ENCODE data around the gene CD300LG. TPM values are rescaled to one million over a fixed set of nuclear protein-coding genes. Genes with fewer than 3 reads are reported as not detected.

The CD300LG gene
- total RNA-seq, 1 experiment from 2014 or later, result not detected

GRCh38 chr17:43830510-43831140 lies 16.4 kb upstream of the CD300LG start:
- Histone ChIP-seq H4K20me1 (ENCODE audit: insufficient read depth, low read depth, low read length) (no peaks in the 10 kb centered on the region), H3K4me3 (ENCODE audit: low read length) (no peak overlapping the region), H3K9me2 (replicated peaks; ENCODE audit: insufficient read depth, low read length) (no peaks in the 10 kb centered on the region), H3K79me2 (ENCODE audit: low read length) (no peaks in the 10 kb centered on the region), H3K9me3 (ENCODE audit: low read length) (no peaks in the 10 kb centered on the region), H3K4me1 (ENCODE audit: low read length) (no peaks in the 10 kb centered on the region), H3K27me3 (ENCODE audit: low read length) (no peaks in the 10 kb centered on the region), H3K36me3 (ENCODE audit: insufficient read depth, low read length) (no peaks in the 10 kb centered on the region), H3K4me2 (ENCODE audit: low read depth, low read length, poor library complexity, severe bottlenecking) (no peak overlapping the region), H2AFZ (ENCODE audit: low read length) (no peak overlapping the region), H3K27ac (ENCODE audit: low read length) (no peak overlapping the region), H3K9ac (ENCODE audit: low read length) (no peak overlapping the region)
- DNase-seq, result no peak

GRCh38 chr17:43831633-43832032 lies 15.3 kb upstream of the CD300LG start:
- Histone ChIP-seq H2AFZ (ENCODE audit: low read length) (no peak overlapping the region), H3K36me3 (ENCODE audit: insufficient read depth, low read length) (no peaks in the 10 kb centered on the region), H3K4me2 (ENCODE audit: low read depth, low read length, poor library complexity, severe bottlenecking) (no peak overlapping the region), H3K27ac (ENCODE audit: low read length) (no peak overlapping the region), H3K4me3 (ENCODE audit: low read length) (no peak overlapping the region), H3K4me1 (ENCODE audit: low read length) (no peaks in the 10 kb centered on the region), H3K9ac (ENCODE audit: low read length) (no peak overlapping the region), H3K27me3 (ENCODE audit: low read length) (no peaks in the 10 kb centered on the region), H3K9me3 (ENCODE audit: low read length) (no peaks in the 10 kb centered on the region), H3K9me2 (replicated peaks; ENCODE audit: insufficient read depth, low read length) (no peaks in the 10 kb centered on the region), H3K79me2 (ENCODE audit: low read length) (no peaks in the 10 kb centered on the region), H4K20me1 (ENCODE audit: insufficient read depth, low read depth, low read length) (no peaks in the 10 kb centered on the region)
- no peak for DNase-seq

GRCh38 chr17:43832168-43832975 lies 14.6 kb upstream of the CD300LG start:
- no peaks in the 10 kb centered on the region for H4K20me1 ChIP-seq (ENCODE audit: insufficient read depth, low read depth, low read length)
- H3K4me1 ChIP-seq (ENCODE audit: low read length), result no peaks in the 10 kb centered on the region
- no peaks in the 10 kb centered on the region for H3K79me2 ChIP-seq (ENCODE audit: low read length)
- no peaks in the 10 kb centered on the region for H3K9me3 ChIP-seq (ENCODE audit: low read length)
- no peaks in the 10 kb centered on the region for H3K36me3 ChIP-seq (ENCODE audit: insufficient read depth, low read length)
- H3K4me3 ChIP-seq (ENCODE audit: low read length), result no peak overlapping the region
- H3K9ac ChIP-seq (ENCODE audit: low read length), result no peak overlapping the region
- H3K27me3 ChIP-seq (ENCODE audit: low read length), result no peaks in the 10 kb centered on the region
- H3K9me2 ChIP-seq (replicated peaks; ENCODE audit: insufficient read depth, low read length), result no peaks in the 10 kb centered on the region
- no peak for DNase-seq
- H3K4me2 ChIP-seq (ENCODE audit: low read depth, low read length, poor library complexity, severe bottlenecking), result no peak overlapping the region
- no peak overlapping the region for H2AFZ ChIP-seq (ENCODE audit: low read length)
- H3K27ac ChIP-seq (ENCODE audit: low read length), result no peak overlapping the region

GRCh38 chr17:43832976-43833829 lies 13.8 kb upstream of the CD300LG start, which contains the start of gene MPP3:
Gene MPP3 (minus strand): TSS chr17:43833146. CDS start chr17:43831906, 1,240 bp downstream.
- no peaks in the 10 kb centered on the region for H3K79me2 ChIP-seq (ENCODE audit: low read length)
- no peak for DNase-seq

GRCh38 chr17:43834106-43834505 lies 12.9 kb upstream of the CD300LG start:
- no peak overlapping the region for H3K4me2 ChIP-seq (ENCODE audit: low read depth, low read length, poor library complexity, severe bottlenecking)
- H3K27ac ChIP-seq (ENCODE audit: low read length), result no peak overlapping the region
- no peaks in the 10 kb centered on the region for H4K20me1 ChIP-seq (ENCODE audit: insufficient read depth, low read depth, low read length)
- no peaks in the 10 kb centered on the region for H3K9me2 ChIP-seq (replicated peaks; ENCODE audit: insufficient read depth, low read length)
- no peak overlapping the region for H3K4me3 ChIP-seq (ENCODE audit: low read length)
- H3K9ac ChIP-seq (ENCODE audit: low read length), result no peak overlapping the region
- H2AFZ ChIP-seq (ENCODE audit: low read length), result no peak overlapping the region
- H3K9me3 ChIP-seq (ENCODE audit: low read length), result no peaks in the 10 kb centered on the region
- DNase-seq, result no peak
- no peaks in the 10 kb centered on the region for H3K4me1 ChIP-seq (ENCODE audit: low read length)
- no peaks in the 10 kb centered on the region for H3K27me3 ChIP-seq (ENCODE audit: low read length)
- no peaks in the 10 kb centered on the region for H3K36me3 ChIP-seq (ENCODE audit: insufficient read depth, low read length)
- H3K79me2 ChIP-seq (ENCODE audit: low read length), result no peaks in the 10 kb centered on the region

More at GRCh38 chr17:43832976-43833829, 13.8 kb upstream of the CD300LG start, which contains the start of gene MPP3:
- Histone ChIP-seq H3K9me2 (replicated peaks; ENCODE audit: insufficient read depth, low read length) (no peaks in the 10 kb centered on the region), H3K27me3 (ENCODE audit: low read length) (no peaks in the 10 kb centered on the region), H3K36me3 (ENCODE audit: insufficient read depth, low read length) (no peaks in the 10 kb centered on the region), H2AFZ (ENCODE audit: low read length) (no peak within 1 kb of the TSS), H4K20me1 (ENCODE audit: insufficient read depth, low read depth, low read length) (no peaks in the 10 kb centered on the region), H3K4me2 (ENCODE audit: low read depth, low read length, poor library complexity, severe bottlenecking) (no peak within 1 kb of the TSS), H3K9me3 (ENCODE audit: low read length) (no peaks in the 10 kb centered on the region), H3K4me3 (ENCODE audit: low read length) (no peak within 1 kb of the TSS), H3K9ac (ENCODE audit: low read length) (no peak within 1 kb of the TSS), H3K27ac (ENCODE audit: low read length) (no peak within 1 kb of the TSS), H3K4me1 (ENCODE audit: low read length) (no peaks in the 10 kb centered on the region)

- Histone ChIP-seq H3K79me2 (ENCODE audit: low read length) (no peaks in the 10 kb centered on the region), H2AFZ (ENCODE audit: low read length) (no peak overlapping the region), H3K9me2 (replicated peaks; ENCODE audit: insufficient read depth, low read length) (no peaks in the 10 kb centered on the region), H3K9ac (ENCODE audit: low read length) (no peak overlapping the region), H3K4me1 (ENCODE audit: low read length) (no peaks in the 10 kb centered on the region), H4K20me1 (ENCODE audit: insufficient read depth, low read depth, low read length) (no peaks in the 10 kb centered on the region), H3K4me3 (ENCODE audit: low read length) (no peak overlapping the region), H3K36me3 (ENCODE audit: insufficient read depth, low read length) (no peaks in the 10 kb centered on the region), H3K9me3 (ENCODE audit: low read length) (no peaks in the 10 kb centered on the region), H3K27ac (ENCODE audit: low read length) (no peak overlapping the region), H3K27me3 (ENCODE audit: low read length) (no peaks in the 10 kb centered on the region), H3K4me2 (ENCODE audit: low read depth, low read length, poor library complexity, severe bottlenecking) (no peak overlapping the region)
- DNase-seq, result no peak
These were observed 7.3 kb upstream of the CD300LG start for GRCh38 chr17:43839670-43840108.

GRCh38 chr17:43840814-43841213 lies 6.2 kb upstream of the CD300LG start:
- H3K4me3 ChIP-seq (ENCODE audit: low read length), result no peak overlapping the region
- H3K36me3 ChIP-seq (ENCODE audit: insufficient read depth, low read length), result no peaks in the 10 kb centered on the region
- DNase-seq, result no peak
- H3K9me3 ChIP-seq (ENCODE audit: low read length), result no peaks in the 10 kb centered on the region
- no peak overlapping the region for H3K9ac ChIP-seq (ENCODE audit: low read length)
- H3K79me2 ChIP-seq (ENCODE audit: low read length), result no peaks in the 10 kb centered on the region
- no peaks in the 10 kb centered on the region for H3K4me1 ChIP-seq (ENCODE audit: low read length)
- H3K9me2 ChIP-seq (replicated peaks; ENCODE audit: insufficient read depth, low read length), result no peaks in the 10 kb centered on the region
- no peaks in the 10 kb centered on the region for H3K27me3 ChIP-seq (ENCODE audit: low read length)
- H3K27ac ChIP-seq (ENCODE audit: low read length), result no peak overlapping the region
- no peak overlapping the region for H2AFZ ChIP-seq (ENCODE audit: low read length)
- H3K4me2 ChIP-seq (ENCODE audit: low read depth, low read length, poor library complexity, severe bottlenecking), result no peak overlapping the region
- H4K20me1 ChIP-seq (ENCODE audit: insufficient read depth, low read depth, low read length), result no peaks in the 10 kb centered on the region

- H3K4me2 ChIP-seq (ENCODE audit: low read depth, low read length, poor library complexity, severe bottlenecking), result no peak overlapping the region
These were observed 5.7 kb upstream of the CD300LG start for GRCh38 chr17:43841282-43841681.

More at GRCh38 chr17:43841282-43841681, 5.7 kb upstream of the CD300LG start:
- Histone ChIP-seq H3K36me3 (ENCODE audit: insufficient read depth, low read length) (no peaks in the 10 kb centered on the region), H4K20me1 (ENCODE audit: insufficient read depth, low read depth, low read length) (no peaks in the 10 kb centered on the region), H3K27ac (ENCODE audit: low read length) (no peak overlapping the region), H3K9me3 (ENCODE audit: low read length) (no peaks in the 10 kb centered on the region), H2AFZ (ENCODE audit: low read length) (no peak overlapping the region), H3K4me3 (ENCODE audit: low read length) (no peak overlapping the region), H3K9me2 (replicated peaks; ENCODE audit: insufficient read depth, low read length) (no peaks in the 10 kb centered on the region), H3K4me1 (ENCODE audit: low read length) (no peaks in the 10 kb centered on the region), H3K79me2 (ENCODE audit: low read length) (no peaks in the 10 kb centered on the region), H3K27me3 (ENCODE audit: low read length) (no peaks in the 10 kb centered on the region), H3K9ac (ENCODE audit: low read length) (no peak overlapping the region)
- no peak for DNase-seq

All from Karpas-422 (cell line).